Activated CD4-positive, CD25-positive, alpha-beta regulatory T cell treated with anti-CD3 and anti-CD28 coated beads, Interleukin-2, amount 50 U/mL, for 72 hours (primary cell): Measurements from ENCODE around the gene ITPK1.

Experiments used
- DNase-seq: peaks from one replicate; pipeline ENCODE4 v3.0.0; 2021

Gene ITPK1

DNA sequence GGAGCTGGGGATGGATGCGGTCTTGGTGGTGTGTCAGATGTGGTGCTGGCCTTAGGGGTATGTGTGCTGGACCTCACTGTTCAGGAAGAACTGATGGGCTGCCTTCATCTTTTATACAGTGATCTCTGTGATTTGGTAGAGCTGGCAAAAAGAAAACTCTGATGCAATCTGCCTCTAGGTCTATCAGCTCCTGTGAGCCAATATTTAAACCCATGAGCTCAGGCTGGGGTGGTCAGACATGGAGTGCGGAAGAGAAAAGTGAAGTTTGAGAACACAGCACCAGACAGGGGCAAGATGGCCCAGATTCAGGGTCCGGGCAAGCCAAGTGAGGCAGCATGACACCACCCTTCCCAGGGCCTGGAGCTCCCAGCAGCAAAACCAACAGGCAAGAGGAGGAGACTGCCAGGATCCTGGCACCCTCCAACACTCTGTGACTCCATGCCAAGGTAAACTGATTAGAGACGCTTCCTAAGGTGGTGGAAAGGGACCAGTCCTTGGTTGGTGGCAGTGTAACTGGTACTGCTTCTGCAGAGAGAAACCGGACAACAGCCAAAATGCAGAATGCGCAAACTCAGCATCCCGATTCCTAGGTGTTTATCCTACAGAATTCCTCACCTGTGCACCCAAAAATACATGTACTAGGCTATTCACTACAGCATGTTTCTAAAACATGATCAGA lies 110.5 kb downstream of the ITPK1 start:
- DNase-seq: no peak

DNA sequence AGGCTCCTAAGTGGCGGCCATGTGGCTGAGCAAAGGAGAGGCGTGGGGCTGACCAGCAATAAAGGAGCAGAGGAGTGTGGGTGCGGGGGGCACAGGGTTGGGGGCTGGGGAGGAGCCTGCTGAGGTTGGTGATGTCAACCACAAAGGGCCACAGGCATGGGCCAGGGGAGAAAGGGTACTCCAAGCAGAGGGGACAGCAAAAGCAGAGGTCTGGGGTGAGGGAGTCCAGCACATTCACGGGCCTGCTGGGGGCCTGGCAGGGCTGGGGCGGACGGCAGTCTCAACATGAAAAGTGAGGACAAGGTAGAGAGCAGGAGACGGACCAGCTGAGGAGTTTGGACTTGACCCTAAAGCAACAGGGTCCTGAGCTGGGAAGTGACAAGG lies 111.0 kb downstream of the ITPK1 start:
- DNase-seq: no peak

DNA sequence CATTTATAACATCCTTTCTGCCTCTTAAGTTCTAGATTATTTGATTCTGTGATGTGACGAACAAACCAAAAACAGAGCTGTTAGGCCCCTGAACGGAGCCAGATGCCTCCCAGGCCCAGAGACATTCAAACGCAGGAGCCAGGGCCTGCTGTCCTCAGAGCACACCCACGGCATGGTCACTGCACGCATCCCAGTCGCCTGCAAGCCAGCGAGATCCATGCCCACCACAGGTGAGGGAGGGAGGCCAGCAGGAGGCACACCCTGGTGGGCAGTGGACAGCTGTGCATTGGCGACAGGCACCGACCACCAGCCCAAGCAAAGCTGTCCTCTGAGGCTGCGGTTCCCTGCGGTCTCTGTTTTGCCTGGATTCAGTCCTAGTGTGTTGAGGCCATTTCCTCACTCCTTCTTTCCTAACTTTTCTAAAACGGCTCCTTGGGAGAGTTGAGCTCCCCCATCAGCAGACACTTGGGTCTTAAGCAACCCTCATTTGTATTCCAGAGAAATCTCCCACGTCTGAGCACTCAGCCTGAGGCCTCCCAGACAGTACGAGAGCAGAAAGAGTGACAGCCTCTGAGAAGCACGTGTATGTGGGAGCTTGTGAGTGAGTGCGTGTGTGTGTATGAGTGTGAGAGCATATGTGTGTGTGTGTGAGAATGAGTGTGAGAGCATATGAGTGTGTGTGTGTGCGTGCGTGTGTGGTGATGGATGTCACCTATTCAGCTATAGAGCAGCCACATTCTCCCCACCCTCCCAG lies 111.6 kb downstream of the ITPK1 start:
- DNase-seq: no peak

DNA sequence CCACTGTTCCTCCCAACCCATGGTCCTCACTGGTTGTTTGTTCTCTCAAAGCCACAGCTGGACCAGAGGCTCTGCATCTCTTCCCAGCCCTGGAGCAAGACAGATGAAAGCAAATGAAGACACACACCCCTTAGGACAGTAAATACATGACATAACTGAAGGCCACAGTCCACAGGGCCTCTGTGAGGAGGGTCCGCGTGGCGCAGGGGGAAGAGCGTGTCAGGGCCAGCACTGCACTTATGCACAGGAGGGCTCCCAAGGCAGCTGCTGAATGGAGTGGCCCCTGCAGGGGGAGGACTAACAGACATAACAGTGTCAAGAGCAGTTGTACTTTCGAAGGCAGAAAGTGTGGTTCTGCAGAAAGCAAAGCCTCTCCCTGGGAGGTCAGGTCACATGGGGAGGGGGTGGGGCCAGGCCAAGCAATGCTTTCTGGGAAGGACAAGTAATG lies 112.8 kb downstream of the ITPK1 start:
- no peak for DNase-seq

DNA sequence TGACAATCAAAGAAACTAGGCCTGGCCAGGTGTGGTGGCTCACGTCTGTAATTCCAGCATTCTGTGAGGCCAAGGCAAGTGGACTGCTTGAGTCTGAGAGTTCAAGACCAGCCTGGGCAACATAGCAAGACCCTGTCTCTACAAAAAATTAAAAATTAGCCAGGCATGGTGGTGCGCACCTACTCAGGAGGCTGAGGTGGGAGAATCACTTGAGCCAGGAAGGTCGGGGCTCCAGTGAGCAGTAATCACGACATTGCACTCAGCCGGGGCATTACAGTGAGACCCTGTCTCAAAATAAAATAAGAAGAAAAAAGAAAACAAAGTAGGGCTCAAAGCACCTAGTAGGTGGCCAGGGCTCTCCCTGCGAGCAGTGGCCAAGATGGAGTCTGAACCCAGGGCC lies 113.7 kb downstream of the ITPK1 start:
- no peak for DNase-seq

DNA sequence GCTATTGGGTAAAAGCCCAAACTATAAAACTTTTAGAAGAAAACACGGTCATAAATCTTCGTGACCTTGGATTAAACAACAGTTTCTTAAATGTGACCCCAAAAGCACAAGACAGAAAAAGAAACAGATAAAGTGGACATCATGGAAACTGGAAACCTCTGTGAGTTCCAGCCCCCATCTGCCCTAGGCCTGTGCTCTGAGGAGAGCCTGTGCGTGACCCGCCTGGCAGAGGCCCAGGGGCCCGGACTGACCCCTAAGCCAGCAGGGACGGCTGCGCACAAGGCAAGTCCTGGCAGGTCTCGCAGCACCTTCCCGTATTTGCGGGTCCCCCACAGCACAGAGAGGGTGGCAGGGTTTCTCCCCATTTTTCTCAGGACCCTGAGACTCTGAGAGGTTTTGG lies 116.8 kb downstream of the ITPK1 start:
- no peak for DNase-seq

DNA sequence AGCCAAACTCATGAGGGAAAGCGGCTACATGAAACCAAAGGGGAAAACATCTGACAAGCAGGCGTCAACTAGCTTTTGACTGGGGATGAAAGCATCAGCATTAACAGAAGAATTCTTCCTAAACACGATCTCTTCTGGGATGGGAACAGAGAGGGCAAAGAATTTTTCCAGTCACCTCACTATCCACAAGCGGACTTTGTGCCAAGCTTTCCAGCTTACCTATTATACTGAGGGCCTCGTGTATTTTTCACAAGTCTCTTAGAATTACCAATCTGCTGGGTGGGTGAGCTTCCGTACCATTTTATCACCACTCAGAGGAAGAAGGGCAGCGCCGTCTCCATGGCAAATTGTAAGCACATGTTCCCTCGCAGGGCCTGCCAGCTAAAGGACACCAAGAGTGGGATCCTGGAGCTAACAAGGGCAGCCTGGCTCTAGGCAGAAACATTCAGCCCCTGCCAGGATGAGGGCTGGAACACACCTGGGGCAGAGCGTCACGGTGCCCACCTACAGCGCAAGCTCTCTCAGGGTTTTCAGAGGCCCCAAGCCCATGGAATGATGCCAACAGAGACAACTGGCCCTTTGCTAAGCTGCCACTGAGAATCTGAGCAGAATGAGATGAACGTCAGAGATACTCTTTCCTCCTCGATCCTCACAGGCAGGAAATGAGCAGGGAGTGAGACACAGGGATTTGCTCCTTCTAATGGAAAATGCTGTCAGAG lies 118.2 kb downstream of the ITPK1 start:
- no peak for DNase-seq

DNA sequence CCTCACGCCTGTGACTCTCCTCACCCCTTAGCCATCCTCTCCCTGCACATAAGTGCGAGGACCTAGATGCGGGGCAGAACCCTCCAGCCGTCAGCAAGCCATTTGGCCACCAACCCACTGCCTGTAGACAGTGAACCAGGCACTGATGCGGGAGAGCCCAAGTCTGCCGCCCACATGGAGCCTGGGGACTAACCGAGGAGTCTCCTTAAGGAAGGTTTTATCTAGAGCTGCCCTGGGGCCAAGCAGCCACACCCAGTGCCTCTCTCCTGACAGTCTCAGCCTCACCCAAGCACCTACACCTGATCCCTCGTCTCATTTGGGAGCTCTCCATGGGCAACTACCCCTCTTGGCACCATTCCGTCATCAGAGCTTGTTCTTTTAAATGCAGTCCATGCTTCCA lies 120.1 kb downstream of the ITPK1 start:
- no peak for DNase-seq

DNA sequence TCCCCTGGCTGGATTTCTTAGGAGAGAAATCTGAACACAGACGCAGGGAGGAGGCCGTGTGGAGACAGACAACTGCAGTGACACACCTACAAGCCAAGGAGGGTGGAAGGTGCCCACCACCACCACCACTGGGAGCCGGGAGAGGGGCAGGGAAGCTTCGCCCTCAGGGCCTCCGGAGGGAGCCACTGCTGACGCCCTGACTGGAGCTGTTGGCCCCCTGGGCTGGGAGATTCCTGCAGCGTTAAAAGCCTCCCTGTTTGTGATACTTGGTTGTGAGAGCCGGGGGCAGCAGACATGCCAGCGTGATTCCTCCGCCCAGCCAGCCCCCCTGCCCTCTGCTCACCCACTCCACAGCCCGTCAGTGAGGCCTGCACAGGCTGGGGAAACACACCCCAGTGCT lies 120.8 kb downstream of the ITPK1 start:
- no peak for DNase-seq

DNA sequence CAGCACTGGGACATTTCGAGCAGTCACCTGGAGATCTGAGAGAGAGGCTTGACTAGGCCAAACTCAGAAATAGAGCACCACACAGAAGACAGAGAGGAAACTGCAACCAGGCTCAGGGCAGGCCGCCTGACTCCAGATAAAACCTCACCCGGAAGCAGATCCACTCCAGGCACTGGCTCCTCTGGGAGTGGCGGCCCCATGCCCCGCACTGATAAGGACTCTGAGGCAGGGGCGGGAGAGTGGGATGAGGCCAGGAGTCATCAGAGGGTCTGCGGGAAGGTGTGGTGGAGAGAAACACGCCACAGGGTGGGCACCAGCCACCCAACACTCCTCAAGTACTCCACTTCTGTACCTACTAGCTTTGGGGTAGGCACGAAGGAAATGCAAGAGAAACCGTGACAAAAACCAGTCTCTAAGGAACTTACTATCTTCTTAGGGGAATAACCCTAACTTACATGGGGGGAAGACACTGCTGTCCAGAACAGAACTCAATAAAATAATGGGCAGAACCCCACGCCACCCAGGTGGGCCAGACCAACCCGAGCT lies 121.5 kb downstream of the ITPK1 start:
- no peak for DNase-seq

DNA sequence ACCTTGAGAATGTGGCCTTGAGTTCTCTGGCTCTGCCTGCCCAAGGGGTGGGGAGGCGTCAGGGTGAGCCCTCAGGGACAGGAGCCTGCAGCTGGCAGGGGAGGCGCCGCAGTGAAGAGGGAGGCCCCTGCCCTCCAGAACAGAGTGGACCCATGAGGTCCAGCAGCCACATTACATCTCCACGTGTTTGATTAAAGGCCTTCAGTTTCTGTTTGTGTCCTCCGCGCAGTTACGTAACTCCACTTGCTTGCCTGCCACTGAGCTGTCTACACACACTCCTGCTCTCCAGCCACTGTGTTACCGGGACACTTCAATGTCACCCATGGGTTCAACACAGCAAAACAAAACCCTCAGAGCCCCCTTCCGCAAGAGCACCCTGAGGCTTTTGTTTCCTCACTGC lies 122.4 kb downstream of the ITPK1 start:
- no peak for DNase-seq

DNA sequence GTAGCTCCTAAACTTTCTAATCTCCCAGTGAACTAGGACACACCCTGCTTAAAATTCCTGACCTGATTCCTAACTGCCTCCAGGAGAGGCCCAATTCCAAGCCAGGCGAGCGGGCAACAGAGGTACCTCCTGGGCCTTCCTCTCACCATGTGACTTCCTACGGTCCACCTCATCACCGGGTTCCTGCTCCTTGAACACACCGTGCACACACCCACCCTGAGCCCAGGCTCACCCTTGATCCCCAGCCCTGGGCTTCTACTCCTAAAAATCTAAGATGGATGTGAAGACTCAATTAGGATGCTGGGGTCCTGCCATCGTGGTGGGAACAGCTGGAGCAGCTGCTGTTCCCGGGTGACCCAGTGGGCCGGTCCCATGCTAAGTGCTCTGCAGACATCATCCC lies 124.2 kb downstream of the ITPK1 start:
- DNase-seq: no peak

DNA sequence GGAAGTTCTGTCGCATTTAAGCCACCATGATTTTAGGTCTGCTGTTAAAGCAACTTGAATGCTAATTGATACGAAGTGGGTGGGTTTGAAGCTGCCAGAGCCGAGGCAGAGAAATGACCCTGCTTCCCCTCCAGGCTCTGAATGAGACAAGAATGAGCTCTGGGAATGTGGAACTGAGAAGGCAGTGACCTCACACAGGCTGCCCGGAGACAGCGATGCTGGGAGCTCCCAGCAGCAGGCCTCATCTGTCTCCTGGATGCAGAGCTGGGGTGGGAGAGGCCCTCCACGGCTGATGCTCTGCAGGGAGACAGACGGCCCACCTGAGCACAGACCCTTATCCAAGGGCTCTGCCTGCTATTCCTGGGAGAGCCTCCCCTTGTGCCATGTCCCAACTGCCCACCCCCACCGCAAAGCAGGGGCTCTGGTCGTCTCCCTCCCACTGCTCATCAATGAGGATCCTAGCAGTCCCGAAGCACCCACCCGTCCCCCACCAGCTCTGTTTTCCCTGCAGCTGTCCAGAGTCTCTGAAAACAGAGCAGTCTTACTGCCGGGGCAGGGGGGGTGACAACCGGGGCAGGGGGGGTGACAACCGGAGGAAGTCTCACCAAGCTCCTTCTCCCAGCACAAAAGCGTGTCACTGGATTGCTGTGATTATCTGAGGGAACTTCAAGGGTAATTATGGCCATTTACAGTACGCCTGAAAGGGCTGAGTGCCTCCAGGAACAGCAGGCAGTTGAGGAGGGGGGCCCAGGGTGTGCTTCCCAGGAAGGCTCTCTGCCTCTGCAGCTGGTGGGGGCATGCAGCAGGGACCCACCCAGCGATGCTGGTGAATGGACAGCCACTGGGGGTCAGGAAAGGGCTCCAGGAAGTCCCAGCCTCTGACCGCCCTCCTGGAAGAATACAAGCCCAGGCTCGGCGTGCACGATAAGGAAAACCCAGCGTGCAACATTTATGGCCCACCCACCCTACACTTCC lies 125.0 kb downstream of the ITPK1 start:
- no peak for DNase-seq

DNA sequence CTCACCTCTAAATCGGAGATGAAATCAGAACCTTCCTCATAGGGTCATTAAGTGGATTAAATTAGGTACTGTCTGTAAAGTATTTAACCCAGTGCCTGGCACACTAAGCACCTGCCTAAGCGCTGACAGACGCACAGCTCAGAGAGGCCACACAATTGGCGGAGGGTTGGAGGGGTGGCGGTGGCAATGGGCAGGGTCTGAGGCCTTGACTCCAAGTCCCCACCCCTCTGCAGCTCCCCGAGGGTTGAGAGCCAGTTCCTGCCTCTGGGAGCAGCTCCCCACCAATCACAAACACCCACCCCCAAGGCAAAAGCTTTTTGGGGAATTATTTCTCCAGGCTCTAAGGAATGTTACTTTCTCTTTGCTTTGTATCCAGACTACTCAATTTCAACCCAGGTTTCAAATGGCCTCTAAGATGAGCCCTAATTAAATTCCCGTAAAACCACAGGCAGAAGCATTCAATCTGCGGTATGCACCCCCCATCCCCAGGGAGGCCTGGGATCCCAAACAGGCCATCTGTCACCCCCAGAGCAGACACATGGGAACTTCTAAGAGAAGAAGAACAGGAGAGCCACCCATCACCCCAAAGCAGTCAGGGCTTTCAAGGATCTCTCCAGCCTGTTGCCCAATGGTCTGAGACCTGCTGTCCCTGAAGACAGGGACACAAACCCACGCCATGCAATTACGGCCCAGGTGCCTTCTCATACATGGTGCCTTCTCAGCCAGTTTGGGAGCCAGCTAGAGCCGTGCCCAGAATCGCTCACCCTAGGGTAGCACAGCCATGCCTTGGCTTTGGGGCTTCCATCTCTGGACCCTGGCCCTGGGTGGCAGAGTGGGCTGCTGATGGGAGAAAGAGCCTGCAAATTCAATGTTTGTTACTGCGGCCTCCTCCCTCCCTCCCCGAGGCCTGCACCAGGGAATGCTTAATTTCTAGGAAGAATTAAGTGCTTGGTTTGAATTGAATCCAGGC lies 126.7 kb downstream of the ITPK1 start:
- no peak for DNase-seq

DNA sequence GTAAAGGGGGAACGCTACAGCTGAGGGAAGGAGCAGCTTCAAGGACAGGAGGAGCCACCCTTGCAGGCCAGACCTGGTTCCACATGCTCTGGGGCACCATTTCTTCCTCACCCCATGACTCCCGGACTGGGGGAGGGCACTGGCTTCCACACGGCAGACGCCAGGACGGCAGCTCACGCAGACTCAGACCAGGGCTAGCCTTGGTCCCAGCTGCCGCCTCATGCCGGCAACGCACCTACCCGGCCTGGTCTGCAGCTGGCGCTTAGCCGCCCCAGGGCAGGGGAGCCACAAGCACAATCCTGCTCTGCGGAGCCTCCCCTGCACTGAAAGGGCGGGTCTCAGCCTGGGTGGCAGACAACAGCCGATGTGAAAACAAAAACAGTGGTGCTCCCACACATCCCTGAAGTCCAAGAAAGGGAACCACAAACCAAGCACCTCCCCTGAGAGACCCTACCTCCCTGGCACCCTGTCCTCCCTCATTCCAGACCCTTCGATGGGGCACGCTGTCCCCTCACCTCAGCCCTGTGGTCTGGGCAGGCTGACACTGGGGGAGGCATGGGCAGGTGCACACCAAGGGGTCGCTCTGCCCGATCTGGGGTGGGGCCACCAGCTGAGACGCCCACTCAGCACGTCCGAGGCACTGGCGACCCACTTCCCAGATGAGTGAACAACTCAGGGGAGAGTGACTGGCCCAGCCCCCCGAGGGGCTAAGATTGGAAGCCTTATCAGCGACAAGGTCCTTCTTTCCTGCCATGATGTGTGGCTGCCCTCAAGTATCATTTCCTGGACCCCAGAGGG lies 127.8 kb downstream of the ITPK1 start:
- DNase-seq: no peak

DNA sequence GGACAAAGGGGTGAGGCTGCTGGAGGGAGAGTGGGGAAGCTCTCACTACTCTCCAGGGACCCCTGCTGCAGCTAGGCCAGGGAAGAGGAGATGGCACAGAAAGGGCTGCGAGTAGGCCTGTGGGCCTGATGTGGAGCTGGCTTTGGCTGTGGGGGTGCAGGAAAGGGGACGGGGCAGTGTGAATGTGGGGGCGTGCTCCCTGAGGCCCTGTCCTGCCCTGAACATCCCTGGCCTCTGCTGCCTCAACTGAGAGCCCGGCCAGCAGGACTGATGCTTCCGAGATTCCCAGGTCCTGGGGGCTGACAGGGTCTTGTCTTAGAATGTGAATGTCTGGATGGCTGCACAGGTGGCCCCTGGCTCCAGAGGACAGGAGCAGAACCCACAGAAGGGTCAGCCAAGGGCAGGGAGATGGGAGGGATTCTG lies 128.6 kb downstream of the ITPK1 start:
- no peak for DNase-seq

DNA sequence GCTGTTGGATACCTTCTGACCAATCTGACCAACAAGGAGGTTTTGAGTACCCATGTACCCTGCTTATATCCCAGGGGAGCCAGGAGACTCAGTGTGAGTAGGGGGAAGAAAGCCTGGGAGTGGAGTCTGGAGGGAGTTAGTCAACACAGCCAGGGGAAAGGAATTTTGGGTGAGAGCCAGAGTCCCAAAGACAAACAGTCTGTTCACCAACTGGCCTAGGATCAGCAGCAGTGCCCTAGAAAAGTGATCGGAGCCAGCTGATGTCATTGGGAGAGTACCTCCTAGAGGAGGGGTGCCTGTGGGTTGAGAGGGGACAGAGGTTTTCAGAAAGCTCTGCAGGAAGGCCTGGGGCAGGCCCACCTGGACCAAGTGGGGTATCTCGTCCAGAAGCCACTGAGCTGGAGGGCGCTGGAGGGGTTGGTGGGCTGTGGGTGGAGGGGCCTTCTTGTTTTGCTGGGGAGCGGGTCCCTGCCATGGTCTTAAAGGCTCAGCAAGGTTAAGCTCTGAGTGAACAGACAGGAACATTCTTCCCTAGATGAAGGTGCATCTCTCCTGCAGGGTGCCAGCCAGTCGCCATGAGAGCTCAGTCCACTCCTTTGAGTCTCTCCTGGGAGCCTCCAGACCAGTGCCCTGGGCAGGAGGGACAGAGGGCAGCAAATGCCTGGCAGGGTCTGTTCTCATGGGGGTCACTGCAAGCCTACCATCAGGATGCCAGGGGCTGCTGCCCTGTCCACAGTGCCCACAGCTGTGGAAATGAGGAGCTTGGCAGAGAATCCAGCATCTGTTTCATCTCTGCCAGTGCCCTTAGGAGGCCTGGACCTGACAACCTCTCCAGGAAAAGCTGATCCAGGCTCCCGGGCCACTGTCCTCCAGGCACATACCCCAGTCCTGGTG lies 129.2 kb downstream of the ITPK1 start:
- no peak for DNase-seq

DNA sequence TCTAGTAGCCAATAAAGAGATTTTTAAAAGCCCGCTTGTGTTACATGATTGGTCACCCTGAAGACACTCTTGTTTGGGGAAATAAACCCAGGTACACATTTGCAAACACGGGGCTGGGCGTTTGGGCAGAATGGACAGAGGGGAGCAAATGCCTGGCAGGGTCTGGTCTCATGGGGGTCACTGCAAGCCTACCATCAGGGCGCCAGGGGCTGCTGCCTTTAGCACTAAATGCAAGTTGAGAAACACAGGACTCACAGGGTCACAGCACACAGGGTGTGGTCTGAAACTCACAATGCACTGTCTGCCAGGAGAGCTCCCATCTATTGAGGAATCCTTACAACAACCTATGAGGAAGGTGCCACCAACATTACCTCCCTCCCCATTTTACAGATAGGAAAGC lies 130.2 kb downstream of the ITPK1 start:
- DNase-seq: no peak

DNA sequence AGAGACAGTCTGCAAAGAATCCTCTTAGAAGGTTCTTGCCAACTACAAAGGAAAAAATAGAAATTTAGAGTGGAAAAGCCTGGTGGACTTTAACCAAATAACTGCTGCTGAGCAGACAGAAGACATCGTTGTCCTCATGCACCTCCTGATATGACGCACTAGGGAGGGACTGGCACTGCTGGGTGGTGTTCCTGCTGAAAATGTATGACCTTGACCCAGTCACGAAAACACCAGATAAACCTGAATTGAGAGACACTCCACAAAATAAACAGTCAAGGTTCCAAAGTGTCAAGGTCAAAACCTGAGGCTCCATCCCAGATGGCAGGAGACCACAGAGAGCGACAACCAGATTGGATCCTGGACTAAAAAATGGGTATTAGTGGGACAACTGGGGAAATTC lies 130.8 kb downstream of the ITPK1 start:
- DNase-seq: no peak
